T-helper 1 cell treated with Interleukin-12 subunit alpha and Interleukin-12 subunit beta and Interleukin-4 antibody, amounts not matched to agents 30 μg/mL and 1 μg/mL, for 36 hours (primary cell): ENCODE data around the gene SMIM35.

ENCODE experiments used
- H3K27ac Mint-ChIP-seq: one replicate; pipeline ENCODE4 v1.8.0; 2021; ENCODE audit warnings: mild to moderate bottlenecking, mixed read lengths
- H3K27me3 Mint-ChIP-seq: one replicate; pipeline ENCODE4 v1.8.0; 2021; ENCODE audit warnings: low read depth, mixed read lengths
- H3K36me3 Mint-ChIP-seq: one replicate; pipeline ENCODE4 v1.8.0; 2021; ENCODE audit warnings: low read depth, mixed read lengths
- H3K4me1 Mint-ChIP-seq: one replicate; pipeline ENCODE4 v1.8.0; 2021; ENCODE audit warnings: low read depth, mixed read lengths
- H3K4me3 Mint-ChIP-seq: one replicate; pipeline ENCODE4 v1.8.0; 2021; ENCODE audit warnings: mild to moderate bottlenecking, moderate library complexity, mixed read lengths
- H3K9me3 Mint-ChIP-seq: one replicate; pipeline ENCODE4 v1.8.0; 2021; ENCODE audit warnings: mixed read lengths

The SMIM35 gene

GRCh38 chr11:117997406-117997805 lies 89.4 kb downstream of the SMIM35 start:
- Mint-ChIP-seq H3K4me3 (peak overlapping the region; percentile 24), H3K4me1 (peaks cover 73% of the 10 kb centered on the region), H3K27ac (peak overlapping the region; percentile 73), H3K9me3 (no peaks in the 10 kb centered on the region), H3K36me3 (peaks cover 86% of the 10 kb centered on the region), H3K27me3 (no peaks in the 10 kb centered on the region)

GRCh38 chr11:117996058-117996457 lies 90.7 kb downstream of the SMIM35 start:
- H3K36me3 Mint-ChIP-seq, result peaks cover 89% of the 10 kb centered on the region
- H3K4me3 Mint-ChIP-seq, result no peak overlapping the region
- H3K4me1 Mint-ChIP-seq, result peaks cover 72% of the 10 kb centered on the region
- peak overlapping the region; percentile 68 for H3K27ac Mint-ChIP-seq
- H3K9me3 Mint-ChIP-seq, result no peaks in the 10 kb centered on the region
- no peaks in the 10 kb centered on the region for H3K27me3 Mint-ChIP-seq

- no peak overlapping the region for H3K27ac Mint-ChIP-seq
- no peak overlapping the region for H3K4me3 Mint-ChIP-seq
- no peaks in the 10 kb centered on the region for H3K9me3 Mint-ChIP-seq
- peaks cover 90% of the 10 kb centered on the region for H3K36me3 Mint-ChIP-seq
- no peaks in the 10 kb centered on the region for H3K27me3 Mint-ChIP-seq
- H3K4me1 Mint-ChIP-seq, result peaks cover 75% of the 10 kb centered on the region
Observed at GRCh38 chr11:117995472-117995871, 91.3 kb downstream of the SMIM35 start.

GRCh38 chr11:117993988-117994745 lies 92.6 kb downstream of the SMIM35 start:
- no peaks in the 10 kb centered on the region for H3K9me3 Mint-ChIP-seq
- peaks cover 91% of the 10 kb centered on the region for H3K36me3 Mint-ChIP-seq
- H3K4me3 Mint-ChIP-seq, result peak overlapping the region; percentile 34
- peak overlapping the region; percentile 1 for H3K27ac Mint-ChIP-seq
- H3K4me1 Mint-ChIP-seq, result peaks cover 72% of the 10 kb centered on the region
- no peaks in the 10 kb centered on the region for H3K27me3 Mint-ChIP-seq

GRCh38 chr11:117992620-117993019 lies 94.1 kb downstream of the SMIM35 start:
- peaks cover 71% of the 10 kb centered on the region for H3K4me1 Mint-ChIP-seq
- H3K4me3 Mint-ChIP-seq, result peak overlapping the region; percentile 79
- no peaks in the 10 kb centered on the region for H3K27me3 Mint-ChIP-seq
- H3K27ac Mint-ChIP-seq, result peak overlapping the region; percentile 67
- peaks cover 91% of the 10 kb centered on the region for H3K36me3 Mint-ChIP-seq
- H3K9me3 Mint-ChIP-seq, result no peaks in the 10 kb centered on the region

GRCh38 chr11:117992136-117992535 lies 94.6 kb downstream of the SMIM35 start:
- Mint-ChIP-seq H3K27ac (peak overlapping the region; percentile 67), H3K4me1 (peaks cover 70% of the 10 kb centered on the region), H3K36me3 (peaks cover 91% of the 10 kb centered on the region), H3K9me3 (no peaks in the 10 kb centered on the region), H3K4me3 (peak overlapping the region; percentile 79), H3K27me3 (no peaks in the 10 kb centered on the region)

GRCh38 chr11:117989351-117990102 lies 97.2 kb downstream of the SMIM35 start:
- Mint-ChIP-seq H3K4me1 (peaks cover 70% of the 10 kb centered on the region), H3K9me3 (no peaks in the 10 kb centered on the region), H3K27ac (peak overlapping the region; percentile 28), H3K4me3 (peak overlapping the region; percentile 93), H3K27me3 (peaks cover 6% of the 10 kb centered on the region), H3K36me3 (peaks cover 82% of the 10 kb centered on the region)

- no peaks in the 10 kb centered on the region for H3K9me3 Mint-ChIP-seq
- peak overlapping the region; percentile 83 for H3K27ac Mint-ChIP-seq
- H3K4me3 Mint-ChIP-seq, result peak overlapping the region; percentile 93
- peaks cover 6% of the 10 kb centered on the region for H3K27me3 Mint-ChIP-seq
- peaks cover 69% of the 10 kb centered on the region for H3K36me3 Mint-ChIP-seq
- H3K4me1 Mint-ChIP-seq, result peaks cover 61% of the 10 kb centered on the region
Observed at GRCh38 chr11:117986981-117987574, 99.7 kb downstream of the SMIM35 start.

GRCh38 chr11:117985953-117986887 lies 100.5 kb downstream of the SMIM35 start, which contains the start of gene IL10RA:
TSS of gene IL10RA (plus strand) at chr11:117986394. CDS start at chr11:117986468, 74 bp downstream.
- peaks cover 6% of the 10 kb centered on the region for H3K27me3 Mint-ChIP-seq
- H3K4me1 Mint-ChIP-seq, result peaks cover 56% of the 10 kb centered on the region
- peaks cover 66% of the 10 kb centered on the region for H3K36me3 Mint-ChIP-seq
- no peaks in the 10 kb centered on the region for H3K9me3 Mint-ChIP-seq
- peak within 1 kb of the TSS; percentile 91 for H3K27ac Mint-ChIP-seq
- peak within 1 kb of the TSS; percentile 93 for H3K4me3 Mint-ChIP-seq

DNA sequence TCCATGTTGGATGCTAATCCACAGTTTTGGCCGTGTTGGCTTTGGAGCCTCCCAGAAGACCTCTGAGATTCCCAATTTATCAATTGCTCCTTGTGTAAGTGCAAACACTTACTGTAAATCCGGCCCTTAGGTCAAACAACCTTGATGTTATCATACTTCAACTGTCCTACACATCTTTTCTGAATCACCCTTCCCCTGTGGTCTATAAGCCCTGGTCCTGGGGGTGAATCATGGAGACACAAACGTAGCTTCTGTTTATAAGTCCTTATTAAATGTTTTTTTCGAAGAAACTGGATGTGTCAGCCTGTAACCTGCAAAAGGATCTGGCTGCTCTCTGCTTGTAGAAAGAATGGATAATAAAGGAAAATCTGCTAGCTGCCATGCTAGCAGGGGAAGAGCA lies 102.3 kb downstream of the SMIM35 start:
- Mint-ChIP-seq H3K27ac (peak overlapping the region; percentile 88), H3K36me3 (peaks cover 52% of the 10 kb centered on the region), H3K9me3 (no peaks in the 10 kb centered on the region), H3K4me3 (peak overlapping the region; percentile 86), H3K4me1 (peaks cover 59% of the 10 kb centered on the region), H3K27me3 (peaks cover 6% of the 10 kb centered on the region)

- Mint-ChIP-seq H3K4me3 (no peak overlapping the region), H3K27ac (no peak overlapping the region), H3K36me3 (peaks cover 39% of the 10 kb centered on the region), H3K9me3 (no peaks in the 10 kb centered on the region), H3K27me3 (peaks cover 6% of the 10 kb centered on the region), H3K4me1 (peaks cover 51% of the 10 kb centered on the region)
Observed at GRCh38 chr11:117983163-117983475, 103.6 kb downstream of the SMIM35 start.

- H3K4me1 Mint-ChIP-seq, result peaks cover 62% of the 10 kb centered on the region
- peaks cover 6% of the 10 kb centered on the region for H3K27me3 Mint-ChIP-seq
- H3K4me3 Mint-ChIP-seq, result no peak overlapping the region
- H3K36me3 Mint-ChIP-seq, result peaks cover 35% of the 10 kb centered on the region
- no peaks in the 10 kb centered on the region for H3K9me3 Mint-ChIP-seq
- H3K27ac Mint-ChIP-seq, result no peak overlapping the region
Observed at GRCh38 chr11:117980720-117981119, 106.0 kb downstream of the SMIM35 start.

DNA sequence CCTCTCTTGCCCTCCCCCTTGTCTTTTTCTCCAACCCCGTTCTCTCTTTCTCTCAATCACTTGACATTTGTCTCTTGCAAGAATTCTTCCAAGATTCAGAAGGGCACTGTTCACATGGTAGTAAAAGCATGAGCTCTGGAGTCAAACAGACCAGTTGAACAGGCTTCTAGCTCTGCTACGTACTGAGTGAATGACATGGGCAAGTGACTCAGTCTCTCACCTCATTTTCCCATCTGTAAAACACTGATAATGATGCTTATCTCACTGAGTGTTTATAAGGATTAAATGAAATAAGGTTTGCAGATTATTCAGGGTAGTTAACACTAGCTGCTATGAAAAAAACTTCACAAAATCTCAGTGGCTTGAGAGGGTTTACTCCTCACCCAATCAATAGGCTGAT lies 106.5 kb downstream of the SMIM35 start:
- peaks cover 65% of the 10 kb centered on the region for H3K4me1 Mint-ChIP-seq
- peak overlapping the region; percentile 4 for H3K4me3 Mint-ChIP-seq
- H3K27ac Mint-ChIP-seq, result peak overlapping the region; percentile 60
- H3K9me3 Mint-ChIP-seq, result no peaks in the 10 kb centered on the region
- H3K36me3 Mint-ChIP-seq, result peaks cover 35% of the 10 kb centered on the region
- peaks cover 6% of the 10 kb centered on the region for H3K27me3 Mint-ChIP-seq
